ENCODE measurements around the gene IMMP2L. TPM values are rescaled to one million over a fixed set of nuclear protein-coding genes. Genes with fewer than 3 reads are reported as not detected.
"Not testable (repeated sequence)": the region's sequence is repeated elsewhere in the genome, so short reads cannot be mapped to it uniquely, and the experiment has no call there.

The IMMP2L gene
- polyA plus RNA-seq, 3 donors, result 41.3 to 49.8 (median 43.0) TPM

GRCh38 chr7:111081546-111082267 is 480.6 kb downstream of the IMMP2L start:
- DNase-seq (ENCODE audit: extremely low read depth in 1 of 11, low read depth in 9 of 11, low spot score in 4 of 11), result no peak

DNA sequence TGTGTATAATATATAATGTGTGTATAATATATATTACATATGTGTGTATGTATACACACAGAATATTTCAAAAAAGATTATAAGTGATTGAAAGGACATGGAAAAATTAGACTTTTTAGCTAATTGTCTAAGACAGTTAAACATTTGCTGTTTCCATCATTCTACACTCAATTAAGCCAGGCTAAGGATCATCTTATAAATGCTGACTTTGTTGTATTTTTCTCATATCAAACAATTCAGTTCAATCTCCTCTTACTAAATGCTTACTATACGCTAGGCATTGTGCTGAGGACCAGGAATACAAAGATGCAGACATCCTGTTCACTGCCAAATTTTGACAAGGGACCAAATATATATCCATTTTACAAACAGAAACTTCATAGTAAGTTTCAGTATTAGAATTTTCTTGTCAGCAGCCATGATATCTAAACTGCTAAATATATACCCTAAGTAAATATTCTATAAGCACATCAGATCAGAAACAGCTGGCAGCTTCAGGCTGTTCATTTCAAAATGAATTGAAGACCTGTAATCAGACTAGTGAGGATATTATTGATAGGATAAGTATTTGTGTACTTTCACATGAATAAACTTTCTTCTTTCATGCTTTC is 481.7 kb downstream of the IMMP2L start:
- DNase-seq (ENCODE audit: extremely low read depth in 1 of 11, low read depth in 9 of 11, low spot score in 4 of 11), result no peak

GRCh38 chr7:111077001-111077400 is 485.3 kb downstream of the IMMP2L start:
- no peak for DNase-seq (ENCODE audit: extremely low read depth in 1 of 11, low read depth in 9 of 11, low spot score in 4 of 11)

DNA sequence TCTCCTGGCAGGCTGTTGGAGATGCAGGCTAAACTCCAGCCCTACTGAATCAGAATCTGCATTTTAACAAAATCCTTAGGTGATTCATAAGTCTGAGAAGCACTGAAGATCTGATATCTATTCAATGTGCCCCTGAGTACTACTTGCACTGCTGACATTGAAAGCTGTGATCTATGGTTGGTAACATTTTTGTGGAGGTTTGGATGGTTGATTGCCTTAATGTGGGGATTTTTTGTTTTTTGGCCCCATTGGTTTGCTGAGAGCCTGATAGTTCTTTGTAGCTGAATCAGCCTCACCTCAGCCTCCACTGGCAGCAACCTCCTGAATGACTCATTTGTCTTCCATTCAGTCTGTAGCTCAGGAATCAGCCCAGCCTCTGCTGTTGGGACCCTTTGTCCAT is 486.1 kb downstream of the IMMP2L start:
- no peak for DNase-seq (ENCODE audit: extremely low read depth in 1 of 11, low read depth in 9 of 11, low spot score in 4 of 11)

GRCh38 chr7:111075498-111075897 is 486.8 kb downstream of the IMMP2L start:
- DNase-seq (ENCODE audit: extremely low read depth in 1 of 11, low read depth in 9 of 11, low spot score in 4 of 11), result no peak

GRCh38 chr7:111074748-111075146 is 487.5 kb downstream of the IMMP2L start:
- no peak for DNase-seq (ENCODE audit: extremely low read depth in 1 of 11, low read depth in 9 of 11, low spot score in 4 of 11)

DNA sequence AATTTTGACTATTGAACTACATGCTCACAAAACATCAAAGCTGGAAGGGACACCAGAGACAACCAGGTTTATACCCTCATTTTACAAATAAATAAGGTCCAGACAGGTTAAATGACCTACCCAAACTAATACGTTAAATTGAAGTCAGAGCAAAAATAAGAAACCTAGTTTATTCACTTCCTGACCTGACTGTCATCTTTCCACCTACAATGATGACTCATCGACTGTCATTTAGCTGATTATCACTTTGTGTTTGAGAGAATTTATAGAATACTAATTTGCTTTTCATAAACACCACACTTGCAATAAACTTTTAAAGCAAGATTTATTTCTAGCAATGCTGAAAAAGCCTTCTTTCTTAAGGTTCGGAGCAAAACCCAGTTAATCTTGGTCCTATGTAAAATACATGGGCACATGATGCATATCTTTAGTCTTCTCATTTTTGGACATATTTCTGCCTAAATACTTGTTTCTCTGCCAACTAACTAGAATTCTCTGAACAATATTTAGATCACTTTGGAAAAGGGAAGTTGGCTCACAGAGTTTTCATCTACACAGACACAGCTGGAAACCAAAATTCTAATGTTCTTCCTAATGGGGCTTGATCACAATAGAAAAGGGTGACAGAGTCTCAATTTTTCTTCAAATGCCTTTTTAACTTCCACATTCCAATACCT is 488.1 kb downstream of the IMMP2L start:
- DNase-seq (ENCODE audit: extremely low read depth in 1 of 11, low read depth in 9 of 11, low spot score in 4 of 11), result no peak

- not testable (repeated sequence) for DNase-seq (ENCODE audit: extremely low read depth in 1 of 11, low read depth in 9 of 11, low spot score in 4 of 11)
Observed at GRCh38 chr7:111072658-111073057, 489.6 kb downstream of the IMMP2L start.

DNA sequence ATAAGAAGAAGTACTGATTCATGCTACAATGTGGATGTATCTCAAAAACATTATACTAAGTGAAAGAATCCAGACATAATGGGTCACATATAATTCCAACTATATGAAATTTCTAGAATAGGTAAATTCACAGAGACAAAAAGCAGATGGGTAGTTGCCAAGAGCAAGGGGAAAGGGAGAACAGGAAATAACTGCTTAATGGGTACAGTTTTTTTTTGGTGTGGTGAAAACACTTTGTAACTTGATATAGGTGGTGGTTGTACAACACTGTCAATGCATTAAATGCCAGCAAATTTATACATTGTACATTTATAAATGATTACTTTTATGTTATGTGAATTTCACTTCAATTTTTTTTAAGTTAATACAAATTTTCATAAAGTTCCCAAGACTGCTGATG is 490.7 kb downstream of the IMMP2L start:
- no peak for DNase-seq (ENCODE audit: extremely low read depth in 1 of 11, low read depth in 9 of 11, low spot score in 4 of 11)

DNA sequence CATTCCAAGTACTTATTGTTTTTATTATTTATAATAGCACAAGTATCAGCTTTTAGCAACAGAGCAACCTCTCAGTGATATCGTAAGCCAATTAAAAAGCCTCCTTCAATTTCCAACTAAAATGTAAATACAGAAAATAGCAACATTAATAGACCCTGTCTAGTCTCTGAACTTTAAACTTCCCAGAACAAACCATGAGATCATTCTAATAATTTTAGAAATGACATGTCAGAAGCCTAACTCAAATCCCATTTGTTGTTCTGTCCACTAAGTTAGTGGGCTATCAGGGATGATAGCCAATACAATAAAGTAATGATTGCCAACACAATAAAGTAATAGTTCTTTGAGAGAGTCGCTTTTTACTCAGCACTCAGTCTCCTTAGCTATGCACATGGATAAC is 493.7 kb downstream of the IMMP2L start:
- DNase-seq (ENCODE audit: extremely low read depth in 1 of 11, low read depth in 9 of 11, low spot score in 4 of 11), result no peak

DNA sequence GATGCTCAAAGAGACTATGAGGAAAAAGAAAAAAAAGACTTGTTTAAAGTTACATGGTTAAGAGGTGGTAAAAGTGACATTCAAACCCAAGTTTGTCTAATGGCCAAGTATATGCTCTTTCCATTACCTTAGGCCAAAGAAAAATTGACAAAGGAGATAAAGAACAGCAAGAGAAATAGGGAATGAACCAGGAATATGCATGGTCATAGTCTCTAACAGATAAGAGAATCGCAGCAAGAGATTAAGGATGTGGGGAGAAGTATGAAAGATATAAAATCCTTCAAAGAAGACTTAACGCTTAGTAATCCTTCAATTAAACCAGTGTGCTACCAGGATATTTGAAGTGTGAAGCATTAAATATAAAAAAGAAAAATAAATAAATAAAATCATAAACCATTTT is 494.6 kb downstream of the IMMP2L start:
- no peak for DNase-seq (ENCODE audit: extremely low read depth in 1 of 11, low read depth in 9 of 11, low spot score in 4 of 11)

- no peak for DNase-seq (ENCODE audit: extremely low read depth in 1 of 11, low read depth in 9 of 11, low spot score in 4 of 11)
Observed at GRCh38 chr7:111067251-111067650, 495.0 kb downstream of the IMMP2L start.

- no peak for DNase-seq (ENCODE audit: extremely low read depth in 1 of 11, low read depth in 9 of 11, low spot score in 4 of 11)
Observed at GRCh38 chr7:111063166-111063565, 499.1 kb downstream of the IMMP2L start.

DNA sequence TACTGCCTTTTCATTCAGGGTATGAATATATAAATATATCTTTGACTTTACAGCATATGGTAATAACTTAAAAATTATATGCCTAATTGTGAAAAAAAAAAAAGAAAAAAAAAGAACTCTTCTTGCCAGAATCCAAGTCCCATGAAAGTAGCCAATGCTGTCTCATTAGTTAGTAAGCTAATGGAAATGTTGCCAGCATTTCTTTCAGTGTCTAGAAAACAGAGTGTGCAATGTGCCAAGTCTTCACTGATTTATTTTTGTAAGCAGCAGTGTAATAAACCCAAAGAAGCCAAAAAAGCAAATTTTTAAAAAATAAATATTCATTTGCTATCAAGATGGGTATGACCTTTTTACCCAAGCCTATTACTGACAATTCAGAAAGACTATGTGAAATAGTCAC is 502.5 kb downstream of the IMMP2L start:
- peak in 1 of 11 donors; percentile 9 for DNase-seq (ENCODE audit: extremely low read depth in 1 of 11, low read depth in 9 of 11, low spot score in 4 of 11)

GRCh38 chr7:111057066-111057465 is 505.2 kb downstream of the IMMP2L start:
- no peak for DNase-seq (ENCODE audit: extremely low read depth in 1 of 11, low read depth in 9 of 11, low spot score in 4 of 11)

DNA sequence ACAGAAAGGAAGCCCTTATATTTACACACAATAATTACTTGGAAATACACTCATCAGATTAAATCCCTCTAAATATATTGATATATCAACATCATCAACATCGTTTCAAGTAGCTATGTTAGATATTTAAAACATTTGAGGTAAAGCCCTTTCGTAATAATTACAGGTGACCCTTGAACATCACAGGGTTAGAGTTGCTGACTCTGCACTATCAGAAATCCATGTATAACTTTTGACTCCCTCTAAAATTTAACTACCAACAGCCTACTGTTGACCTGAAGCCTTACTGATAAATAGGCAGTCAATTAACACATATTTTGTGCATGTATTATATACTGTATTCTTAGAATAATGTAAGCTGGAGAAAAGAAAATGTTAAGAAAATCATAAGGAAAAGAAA is 505.9 kb downstream of the IMMP2L start:
- no peak for DNase-seq (ENCODE audit: extremely low read depth in 1 of 11, low read depth in 9 of 11, low spot score in 4 of 11)

- DNase-seq (ENCODE audit: extremely low read depth in 1 of 11, low read depth in 9 of 11, low spot score in 4 of 11), result no peak
Observed at GRCh38 chr7:111053035-111053434, 509.3 kb downstream of the IMMP2L start.

DNA sequence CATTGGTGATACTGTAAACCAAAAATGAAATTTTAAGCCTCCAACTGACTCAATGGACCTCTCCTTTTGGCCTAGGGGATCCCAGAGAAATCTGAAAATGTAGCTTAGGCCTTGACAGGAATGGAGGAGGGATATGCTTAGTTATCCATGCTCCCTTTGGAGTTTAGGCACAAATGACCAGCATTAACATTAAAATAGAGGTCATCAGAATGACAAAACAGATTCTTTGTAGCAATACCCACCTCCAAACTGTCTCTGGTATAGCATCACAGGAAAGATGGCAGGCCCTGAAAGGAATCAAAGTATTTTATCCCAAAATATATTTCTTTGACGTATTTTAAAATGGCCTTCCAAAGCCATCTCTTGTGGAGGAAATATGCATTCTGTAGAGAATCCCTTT is 510.5 kb downstream of the IMMP2L start:
- no peak for DNase-seq (ENCODE audit: extremely low read depth in 1 of 11, low read depth in 9 of 11, low spot score in 4 of 11)

GRCh38 chr7:111050875-111051416 is 511.3 kb downstream of the IMMP2L start:
- DNase-seq (ENCODE audit: extremely low read depth in 1 of 11, low read depth in 9 of 11, low spot score in 4 of 11), result no peak

- DNase-seq (ENCODE audit: extremely low read depth in 1 of 11, low read depth in 9 of 11, low spot score in 4 of 11), result no peak
Observed at GRCh38 chr7:111049971-111050680, 512.2 kb downstream of the IMMP2L start.

All from renal cortex interstitium (tissue), 11 donors.